ENCODE results near the gene CSAD.

The CSAD gene

DNA sequence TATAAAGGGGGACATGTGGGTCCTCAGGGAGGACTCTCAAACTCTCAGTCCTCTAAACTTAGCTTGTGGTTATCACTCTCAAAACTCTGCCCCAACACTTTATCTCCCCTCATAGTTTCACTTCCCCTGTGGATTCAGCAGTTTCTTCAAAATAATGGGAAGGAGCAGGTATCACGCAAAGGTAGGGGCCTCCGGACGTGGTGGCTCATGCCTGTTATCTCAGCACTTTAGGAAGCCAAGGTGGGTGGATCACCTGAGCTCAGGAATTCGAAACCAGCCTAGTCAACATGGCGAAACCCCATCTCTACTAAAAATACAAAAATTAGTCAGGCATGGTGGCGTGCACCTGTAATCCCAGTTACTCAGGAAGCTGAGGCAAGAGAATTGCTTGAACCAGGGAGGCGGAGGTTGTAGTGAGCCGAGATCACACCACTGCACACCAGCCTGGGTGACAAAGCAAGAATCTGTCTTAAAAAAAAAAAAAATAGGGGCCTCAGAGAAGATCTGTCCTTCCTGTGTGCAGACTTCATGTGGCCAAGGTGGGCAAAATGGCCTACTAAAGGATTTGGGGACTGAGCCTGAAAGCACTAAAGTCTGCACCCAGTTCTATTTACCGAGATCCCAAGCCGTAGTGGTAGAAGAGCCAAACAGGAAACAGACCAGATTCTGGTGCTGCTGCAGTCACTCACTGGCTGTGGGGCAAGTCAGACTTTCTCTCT, 19.9 kb upstream of the CSAD start:
- CTCF ChIA-PET = interaction anchor here (0.8 to 19.5 kb wide), 9 partner anchors 12 to 308 kb away, joined by 3 to 383 read pairs (median 4); partner anchors contain the start of genes AAAS, MYG1 and PFDN5
- TF ChIP-seq, protein P1, sequence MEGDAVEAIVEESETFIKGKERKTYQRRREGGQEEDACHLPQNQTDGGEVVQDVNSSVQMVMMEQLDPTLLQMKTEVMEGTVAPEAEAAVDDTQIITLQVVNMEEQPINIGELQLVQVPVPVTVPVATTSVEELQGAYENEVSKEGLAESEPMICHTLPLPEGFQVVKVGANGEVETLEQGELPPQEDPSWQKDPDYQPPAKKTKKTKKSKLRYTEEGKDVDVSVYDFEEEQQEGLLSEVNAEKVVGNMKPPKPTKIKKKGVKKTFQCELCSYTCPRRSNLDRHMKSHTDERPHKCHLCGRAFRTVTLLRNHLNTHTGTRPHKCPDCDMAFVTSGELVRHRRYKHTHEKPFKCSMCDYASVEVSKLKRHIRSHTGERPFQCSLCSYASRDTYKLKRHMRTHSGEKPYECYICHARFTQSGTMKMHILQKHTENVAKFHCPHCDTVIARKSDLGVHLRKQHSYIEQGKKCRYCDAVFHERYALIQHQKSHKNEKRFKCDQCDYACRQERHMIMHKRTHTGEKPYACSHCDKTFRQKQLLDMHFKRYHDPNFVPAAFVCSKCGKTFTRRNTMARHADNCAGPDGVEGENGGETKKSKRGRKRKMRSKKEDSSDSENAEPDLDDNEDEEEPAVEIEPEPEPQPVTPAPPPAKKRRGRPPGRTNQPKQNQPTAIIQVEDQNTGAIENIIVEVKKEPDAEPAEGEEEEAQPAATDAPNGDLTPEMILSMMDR (IDR thresholded peaks at IDR 0.05; ENCODE audit: control extremely low read depth, extremely low read depth, low read depth, missing control alignments) = no peak
- DNase-seq (ENCODE audit: extremely low spot score) = peak; percentile 52
- POLR2A ChIA-PET = interaction anchor here (0.6 kb wide), 1 partner anchor 25 kb away, joined by 5 read pairs; no protein-coding TSS in a partner anchor

DNA sequence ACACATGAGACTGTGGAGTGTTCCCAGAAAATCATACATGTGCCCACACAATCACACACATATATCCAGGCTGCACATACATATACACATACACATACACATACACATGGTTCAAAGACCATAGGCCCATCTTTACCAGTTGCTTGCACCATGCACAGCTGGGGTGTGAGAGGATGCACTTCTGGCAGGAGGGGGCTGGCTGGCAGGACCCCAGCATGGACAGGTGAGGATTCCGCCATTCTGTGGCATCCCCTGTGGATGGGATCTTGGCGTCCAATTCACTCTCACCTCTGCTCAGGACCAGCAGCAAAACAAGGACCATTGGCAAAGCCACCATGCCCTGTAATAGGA, 19.4 kb upstream of the CSAD start:
- CTCF ChIA-PET = interaction anchor here (0.8 to 19.5 kb wide), 6 partner anchors 13 to 145 kb away, joined by 3 to 383 read pairs (median 21); partner anchors contain the start of genes AAAS, MYG1 and PFDN5
- TF ChIP-seq, protein P1 (IDR thresholded peaks at IDR 0.05; ENCODE audit: control extremely low read depth, extremely low read depth, low read depth, missing control alignments) = no peak
- POLR2A ChIA-PET = interaction anchor here (0.6 kb wide), 1 partner anchor 24 kb away, joined by 5 read pairs; no protein-coding TSS in a partner anchor
- no peak for DNase-seq (ENCODE audit: extremely low spot score)

GRCh38 chr12:53199700-53200099, 19.0 kb upstream of the CSAD start:
- ChIA-PET CTCF (interaction anchor here (0.6 to 19.5 kb wide), 12 partner anchors 9 to 221 kb away, joined by 3 to 383 read pairs (median 14); partner anchors contain the start of genes AAAS, CSAD, MYG1 and PFDN5), POLR2A (no interaction called here)
- TF ChIP-seq, protein P1 (IDR thresholded peaks at IDR 0.05; ENCODE audit: control extremely low read depth, extremely low read depth, low read depth, missing control alignments) = no peak
- no peak for DNase-seq (ENCODE audit: extremely low spot score)

DNA sequence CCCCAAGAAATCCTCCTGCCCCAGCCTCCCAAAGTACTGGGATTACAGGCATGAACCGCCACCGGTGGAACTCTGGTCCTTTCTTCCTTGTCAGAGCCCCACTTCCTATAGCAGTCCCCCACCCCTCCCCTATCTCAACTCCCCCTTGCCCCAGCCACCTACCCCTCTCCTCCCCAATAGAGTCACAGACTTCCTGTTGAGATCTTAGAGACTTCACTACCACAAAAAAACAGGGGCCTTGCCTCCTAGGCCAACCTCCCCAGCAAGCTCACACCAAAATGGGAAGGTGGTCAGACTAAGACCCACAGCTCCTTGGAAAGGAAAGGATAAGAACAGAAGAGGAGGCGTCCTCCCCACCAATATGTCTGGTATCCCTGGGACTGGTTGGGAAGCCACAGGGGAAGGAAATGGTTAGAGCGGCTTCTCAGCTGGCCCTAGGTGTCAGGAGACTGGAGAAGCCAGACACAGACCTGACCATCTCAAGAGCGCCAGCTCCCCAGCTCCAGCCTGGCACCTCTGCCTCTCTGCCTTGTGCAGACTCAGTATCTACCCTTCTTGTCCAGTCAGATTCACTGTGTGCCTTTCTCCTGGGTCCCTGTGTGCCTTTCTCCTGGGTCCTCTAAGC, 17.9 kb upstream of the CSAD start:
- no peak for DNase-seq (ENCODE audit: extremely low spot score)
- CTCF ChIA-PET = interaction anchor here (0.8 to 19.5 kb wide), 13 partner anchors 9 to 223 kb away, joined by 3 to 383 read pairs (median 13); partner anchors contain the start of genes AAAS, CSAD, MYG1 and PFDN5
- POLR2A ChIA-PET = interaction anchor here (0.7 to 1.4 kb wide), 2 partner anchors 11 to 13 kb away, joined by 3 to 4 read pairs; no protein-coding TSS in a partner anchor
- TF ChIP-seq, protein P1 (IDR thresholded peaks at IDR 0.05; ENCODE audit: control extremely low read depth, extremely low read depth, low read depth, missing control alignments) = no peak

- ChIA-PET CTCF (interaction anchor here (1.2 to 8.0 kb wide), 6 partner anchors 10 to 134 kb away, joined by 3 to 61 read pairs (median 18); partner anchors contain the start of genes AAAS, CSAD and ZNF740), POLR2A (no interaction called here)
- TF ChIP-seq, protein P1 (IDR thresholded peaks at IDR 0.05; ENCODE audit: control extremely low read depth, extremely low read depth, low read depth, missing control alignments) = no peak
- no peak for DNase-seq (ENCODE audit: extremely low spot score)
Measured at GRCh38 chr12:53197011-53197640, 16.4 kb upstream of the CSAD start.

DNA sequence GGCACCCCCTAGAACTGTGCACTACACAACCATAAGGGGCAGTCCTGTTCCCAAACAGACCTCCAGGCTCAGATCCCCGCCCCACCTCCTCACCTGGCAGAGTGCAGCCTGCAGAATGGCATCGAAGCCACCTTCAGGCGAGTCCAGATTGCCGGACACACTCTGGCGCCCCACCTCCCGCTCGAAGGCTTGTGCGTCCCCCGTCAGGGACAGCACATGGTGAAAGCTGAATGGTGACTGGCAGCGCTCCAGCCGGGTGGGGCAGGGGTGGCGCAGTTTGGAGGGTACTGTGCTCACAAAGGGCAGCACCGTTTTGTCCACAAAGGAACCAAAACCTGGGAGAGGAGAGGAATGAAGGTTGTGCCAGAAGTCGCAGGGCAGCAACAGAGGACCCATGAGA, 15.8 kb upstream of the CSAD start:
- no peak for DNase-seq (ENCODE audit: extremely low spot score)
- TF ChIP-seq, protein P1 (IDR thresholded peaks at IDR 0.05; ENCODE audit: control extremely low read depth, extremely low read depth, low read depth, missing control alignments) = no peak
- POLR2A ChIA-PET = no interaction called here
- CTCF ChIA-PET = interaction anchor here (2.4 to 8.0 kb wide), 4 partner anchors 9 to 125 kb away, joined by 14 to 61 read pairs (median 19); partner anchors contain the start of gene AAAS
